H1 (cell line): ENCODE data around the gene P2RX7. TPM values are rescaled to one million over a fixed set of nuclear protein-coding genes. Genes with fewer than 3 reads are reported as not detected.

Experiments
- CTCF ChIA-PET: fragments of 300-600 bp; sonication (Branson Sonifier 250); formaldehyde crosslinking; loops from one replicate; lab custom pipeline; 2021; ENCODE audit not compliant: partially characterized antibody; lab: Charles Lee
- POLR2A ChIA-PET: fragments of 300-600 bp; sonication (Branson Sonifier 250); formaldehyde crosslinking; loops from one replicate; lab custom pipeline; 2021; ENCODE audit warnings: inconsistent platforms; ENCODE audit not compliant: partially characterized antibody; lab: Charles Lee
- DNase-seq, 2 experiments: peaks; one replicate each; pipeline versions ENCODE4 v3.0.0 to v3.0.0-alpha.2; 2010 to 2022; ENCODE audit warnings: low spot score in 2 of 2, low read depth in 1 of 2, mixed read lengths in 1 of 2
- FAIRE-seq: peaks from 2 replicates; lab custom pipeline; 2011; peaks lifted over from hg19 to GRCh38; lab: Jason Lieb, UNC
- H2AFZ ChIP-seq: 2 replicates; pipeline ENCODE4 v1.8.1; 2012; ENCODE audit warnings: low read length, inconsistent platforms
- H2AK5ac ChIP-seq: 2 replicates; pipeline ENCODE4 v1.6.1; 2013; ENCODE audit warnings: low read depth, low read length
- H2BK120ac ChIP-seq: replicated peaks from 2 replicates; pipeline ENCODE3; 2013; ENCODE audit warnings: low read depth, low read length, inconsistent platforms
- H2BK12ac ChIP-seq: 2 replicates; pipeline ENCODE4 v1.6.1; 2013; ENCODE audit warnings: low read depth, low read length
- H2BK15ac ChIP-seq: 2 replicates; pipeline ENCODE4 v1.6.1; 2013; ENCODE audit warnings: low read length
- H2BK20ac ChIP-seq: 2 replicates; pipeline ENCODE4 v1.6.1; 2013; ENCODE audit warnings: low read length
- H2BK5ac ChIP-seq: 2 replicates; pipeline ENCODE4 v1.6.1; 2013; ENCODE audit warnings: low read depth, low read length
- H3K14ac ChIP-seq: 2 replicates; pipeline ENCODE4 v1.6.1; 2013; ENCODE audit warnings: inconsistent platforms; ENCODE audit not compliant: insufficient read length
- H3K18ac ChIP-seq: 2 replicates; pipeline ENCODE4 v1.6.1; 2013; ENCODE audit warnings: low read length; ENCODE audit errors: extremely low read depth
- H3K23ac ChIP-seq: 2 replicates; pipeline ENCODE4 v1.6.1; 2013; ENCODE audit warnings: inconsistent platforms; ENCODE audit not compliant: insufficient read length
- H3K23me2 ChIP-seq: 2 replicates; pipeline ENCODE4 v1.6.1; 2013; ENCODE audit warnings: low read depth, low read length
- H3K27ac ChIP-seq: 2 replicates; pipeline ENCODE4 v1.6.1; 2011; ENCODE audit warnings: low read depth, low read length, inconsistent platforms
- H3K27me3 ChIP-seq, 4 experiments: replicated peaks in 1 of 4; 1 replicate in 1 of 4; 2 replicates in 3 of 4; pipeline versions ENCODE4 v1.6.1 to v1.8.1; 2011 to 2013; ENCODE audit warnings: low read length in 3 of 4, mild to moderate bottlenecking in 3 of 4, inconsistent platforms in 2 of 4, mixed read lengths in 2 of 4, moderate library complexity in 1 of 4; ENCODE audit not compliant: control insufficient read depth in 3 of 4, insufficient read depth in 3 of 4; ENCODE audit errors: extremely low read depth in 1 of 4
- H3K36me3 ChIP-seq, 4 experiments: 2 replicates each; pipeline versions ENCODE4 v1.6.1 to v1.8.1; 2011 to 2013; ENCODE audit warnings: mild to moderate bottlenecking in 4 of 4, low read length in 3 of 4, moderate library complexity in 2 of 4, control low read depth in 1 of 4, inconsistent platforms in 1 of 4; ENCODE audit not compliant: insufficient read depth in 4 of 4, control insufficient read depth in 2 of 4
- H3K4ac ChIP-seq: replicated peaks from 2 replicates; pipeline ENCODE3; 2013; ENCODE audit warnings: low read length, low read depth, mixed read lengths, inconsistent platforms; ENCODE audit not compliant: insufficient read length
- H3K4me1 ChIP-seq, 4 experiments: replicated peaks in 1 of 4; 1 replicate in 1 of 4; 2 replicates in 3 of 4; pipeline versions ENCODE4 v1.6.1 to v1.8.1; 2011 to 2013; ENCODE audit warnings: low read length in 3 of 4, inconsistent platforms in 2 of 4, mixed read lengths in 1 of 4; ENCODE audit not compliant: insufficient read depth in 4 of 4, control insufficient read depth in 3 of 4
- H3K4me2 ChIP-seq, 2 experiments: 2 replicates each; pipeline versions ENCODE4 v1.6.1 to v1.8.1; 2011 to 2013; ENCODE audit warnings: low read depth in 2 of 2, low read length in 2 of 2, control low read depth in 1 of 2, inconsistent platforms in 1 of 2, mild to moderate bottlenecking in 1 of 2; ENCODE audit not compliant: insufficient read depth in 1 of 2
- H3K4me3 ChIP-seq, 4 experiments: fragments of 200-600, 300-600 bp in 1 of 4; sonication (generic), shearing (Covaris generic), sonication (Bioruptor Twin) in 1 of 4; 2 replicates each; pipeline versions ENCODE4 v1.5.1 to v1.8.1; 2011 to 2016; ENCODE audit warnings: low read length in 4 of 4, low read depth in 3 of 4, control low read depth in 2 of 4, inconsistent platforms in 2 of 4, mild to moderate bottlenecking in 2 of 4, mixed read lengths in 1 of 4, moderate library complexity in 1 of 4; ENCODE audit not compliant: insufficient read depth in 2 of 4; ENCODE audit errors: extremely low read depth in 1 of 4
- H3K56ac ChIP-seq: replicated peaks from 2 replicates; pipeline ENCODE3; 2013; ENCODE audit warnings: low read depth, mild to moderate bottlenecking, mixed read lengths, low read length, inconsistent platforms; ENCODE audit not compliant: insufficient read length
- H3K79me1 ChIP-seq: 2 replicates; pipeline ENCODE4 v1.6.1; 2013; ENCODE audit warnings: low read depth, low read length, control low read depth
- H3K79me2 ChIP-seq, 2 experiments: 2 replicates each; pipeline versions ENCODE4 v1.6.1 to v1.8.1; 2012 to 2013; ENCODE audit warnings: low read length in 2 of 2, mild to moderate bottlenecking in 2 of 2, inconsistent platforms in 1 of 2; ENCODE audit not compliant: insufficient read depth in 2 of 2, control insufficient read depth in 1 of 2
- H3K9ac ChIP-seq, 4 experiments: replicated peaks in 1 of 4; 1 replicate in 1 of 4; 2 replicates in 3 of 4; pipeline versions ENCODE4 v1.6.1 to v1.8.1; 2011 to 2013; ENCODE audit warnings: low read depth in 3 of 4, low read length in 3 of 4, control low read depth in 2 of 4, mild to moderate bottlenecking in 2 of 4, moderate library complexity in 2 of 4, inconsistent platforms in 1 of 4; ENCODE audit errors: extremely low read depth in 1 of 4
- H3K9me3 ChIP-seq, 2 experiments: 2 replicates each; pipeline versions ENCODE4 v1.6.1 to v1.8.1; 2012 to 2013; ENCODE audit warnings: mild to moderate bottlenecking in 2 of 2, moderate library complexity in 2 of 2, control low read depth in 1 of 2, inconsistent platforms in 1 of 2, low read depth in 1 of 2, low read length in 1 of 2, mixed read lengths in 1 of 2; ENCODE audit not compliant: insufficient read depth in 2 of 2
- H4K20me1 ChIP-seq, 2 experiments: replicated peaks in 1 of 2; 2 replicates each; pipeline versions ENCODE3 to v1.8.1; 2011 to 2013; ENCODE audit warnings: inconsistent platforms in 2 of 2, low read length in 2 of 2, mild to moderate bottlenecking in 1 of 2; ENCODE audit not compliant: insufficient read depth in 2 of 2, control insufficient read depth in 1 of 2
- H4K5ac ChIP-seq: 2 replicates; pipeline ENCODE4 v1.6.1; 2013; ENCODE audit warnings: low read length, low read depth, mixed read lengths, inconsistent platforms; ENCODE audit not compliant: insufficient read length
- H4K8ac ChIP-seq: 2 replicates; pipeline ENCODE4 v1.8.0; 2013; ENCODE audit warnings: mild to moderate bottlenecking, moderate library complexity, low read length, inconsistent platforms; ENCODE audit not compliant: insufficient read depth; ENCODE audit errors: extremely low read depth
- H4K91ac ChIP-seq: replicated peaks from 2 replicates; pipeline ENCODE3; 2013; ENCODE audit warnings: low read length, mixed read lengths, inconsistent platforms; ENCODE audit not compliant: insufficient read length
- ASH2L ChIP-seq: fragments of 200-600, 300-600 bp; sonication (generic); IDR thresholded peaks from one replicate; pipeline ENCODE4 v1.7.1; 2017; ENCODE audit warnings: low read length
- JUND ChIP-seq: IDR thresholded peaks from 2 replicates; pipeline ENCODE4 v1.6.1; 2011; ENCODE audit warnings: mild to moderate bottlenecking, improper control_type of control experiment, low read length
- MAX ChIP-seq: IDR thresholded peaks from 2 replicates; pipeline ENCODE4 v1.6.1; 2012; ENCODE audit warnings: inconsistent platforms
- NANOG ChIP-seq: IDR thresholded peaks from 2 replicates; pipeline ENCODE4 v1.6.1; 2011; ENCODE audit warnings: low read length, low read depth, mild to moderate bottlenecking, inconsistent platforms; ENCODE audit not compliant: insufficient read depth, poor library complexity, severe bottlenecking
- RAD21 ChIP-seq, 2 experiments: IDR thresholded peaks in 1 of 2; conservative IDR thresholded peaks in 1 of 2; 2 replicates each; pipeline ENCODE4 v1.6.1; 2011; ENCODE audit warnings: low read depth in 2 of 2, low read length in 2 of 2, improper control_type of control experiment in 1 of 2, inconsistent platforms in 1 of 2, mild to moderate bottlenecking in 1 of 2, moderate library complexity in 1 of 2
- RBBP5 ChIP-seq: IDR thresholded peaks from 2 replicates; pipeline ENCODE4 v1.7.1; 2012; ENCODE audit warnings: low read depth, mild to moderate bottlenecking, inconsistent platforms, low read length, moderate library complexity, borderline replicate concordance
- SIRT6 ChIP-seq: IDR thresholded peaks from one replicate; pipeline ENCODE4 v1.7.1; 2012; ENCODE audit warnings: low read length, inconsistent platforms
- TAF7 ChIP-seq: optimal IDR thresholded peaks from 2 replicates; pipeline ENCODE3; 2011; ENCODE audit warnings: low read depth, mild to moderate bottlenecking, inconsistent platforms, low read length, moderate library complexity, borderline replicate concordance
- TBP ChIP-seq: IDR thresholded peaks from 2 replicates; pipeline ENCODE4 v1.6.1; 2011; ENCODE audit warnings: low read depth, low read length, improper control_type of control experiment
- WGBS, 2 experiments: shearing (Covaris generic) in 1 of 2; methylation state at CpG; one replicate each; pipeline versions ENCODE4 v1.1.6 to v1.1.7; 2013 to 2015; ENCODE audit warnings: low lambda C conversion rate in 2 of 2, mixed read lengths in 2 of 2, inconsistent platforms in 1 of 2, low coverage in 1 of 2, missing lambda C conversion rate in 1 of 2; ENCODE audit not compliant: insufficient replicate concordance in 2 of 2, insufficient coverage in 1 of 2, insufficient read length in 1 of 2; ENCODE audit errors: extremely low coverage in 1 of 2, missing lambda C conversion rate in 1 of 2; 5-methylcytosine and 5-hydroxymethylcytosine counted together
- polyA plus RNA-seq, 7 experiments: library from polyadenylated mRNA; depleted of rRNA in 3 of 7; stranded (reverse) in 5 of 7; unstranded in 2 of 7; fragments of >200 nt in 5 of 7; fragments of 200-250 nt in 2 of 7; gene quantifications; 1 replicate in 5 of 7; 2 replicates in 1 of 7; 4 replicates in 1 of 7; pipeline versions ENCODE4 v1.2.1 to v1.2.3, GENCODE V29; 2011 to 2013; ENCODE audit warnings: missing spikeins in 2 of 7, mixed read lengths in 2 of 7
- total RNA-seq: library from RNA; stranded (reverse); fragmentation: NEBNext Ultra II Directional; extraction: Animal tissue kit (Norgen Biotek cat#: 25700); gene quantifications from 2 replicates; pipeline ENCODE4 v1.2.1, GENCODE V29; 2021

P2RX7 gene
- total and polyA plus RNA-seq, 2 of the 8 experiments (the other 6 are each of a cell fraction or from before 2014, with no cell fraction given), result 0.38 to 0.56 TPM

DNA sequence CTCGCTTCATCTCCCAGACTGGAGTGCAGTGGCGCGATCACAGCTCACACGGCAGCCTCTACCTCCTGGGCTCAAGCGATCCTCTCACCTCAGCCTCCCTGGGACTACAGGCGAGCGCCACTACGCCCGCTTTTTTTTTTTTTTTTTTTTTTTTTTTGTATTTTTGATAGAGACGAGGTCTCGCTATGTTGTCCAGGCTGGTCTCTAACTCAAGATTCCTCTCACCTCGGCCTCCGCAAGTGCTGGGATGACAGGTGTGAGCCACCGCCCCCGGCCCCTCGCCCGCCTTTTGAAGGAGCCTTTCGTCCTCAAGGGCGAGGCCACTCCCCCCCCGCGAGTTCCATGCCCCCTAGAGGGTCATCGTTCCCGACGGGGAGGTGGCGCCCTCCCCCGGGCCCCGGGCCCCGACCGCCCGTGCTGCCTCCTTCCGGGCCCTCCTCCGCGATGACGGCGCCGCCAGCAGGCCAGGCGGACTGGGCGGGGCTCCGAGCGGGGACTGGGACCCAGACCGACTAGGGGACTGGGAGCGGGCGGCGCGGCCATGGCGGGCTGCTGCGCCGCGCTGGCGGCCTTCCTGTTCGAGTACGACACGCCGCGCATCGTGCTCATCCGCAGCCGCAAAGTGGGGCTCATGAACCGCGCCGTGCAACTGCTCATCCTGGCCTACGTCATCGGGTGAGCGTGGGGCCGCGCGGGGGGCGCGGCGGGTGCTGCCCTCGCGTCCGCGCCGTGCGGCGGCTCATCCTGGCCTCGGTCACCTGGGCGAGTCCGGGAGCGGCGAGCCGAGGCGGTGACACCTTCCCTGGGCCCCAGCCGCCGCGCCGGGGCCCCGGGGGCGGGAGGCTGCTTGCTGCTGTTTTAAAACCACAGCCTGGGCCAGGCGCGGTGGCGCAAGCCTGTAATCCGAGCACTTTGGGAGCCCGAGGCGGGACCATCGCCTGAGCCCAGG lies 77.2 kb downstream of the P2RX7 start, which contains the start of gene P2RX4:
Gene P2RX4, plus strand, starts transcription at position 506 of the 949 bp plus-strand sequence. Its CDS starts 36 bp downstream, at position 542.
- DNase-seq, result peak; percentile 41 to 91
- TF ChIP-seq RAD21 (IDR thresholded peaks at IDR 0.05 in 1 of 2, conservative IDR thresholded peaks at IDR 0.05 in 1 of 2; ENCODE audit: low read depth in 2 of 2, low read length in 2 of 2) (peak; percentile 27 to 46; a peak in 3 of 4 replicates), RBBP5 (no peak; the same call in 1 of the 2 replicates), NANOG (no peak), ASH2L (peak; percentile 61), MAX (peak; percentile 55; the same call in 1 of the 2 replicates), TAF7 (peak; percentile 79), SIRT6 (no peak), TBP (peak; percentile 64), JUND (no peak; the same call in 1 of the 2 replicates)

More for the DNA sequence above, 77.2 kb downstream of the P2RX7 start, which contains the start of gene P2RX4:
- Histone ChIP-seq H3K23me2 (peaks cover 8% of the 10 kb centered on the region; the same call in 1 of the 2 replicates), H2BK12ac (peak within 1 kb of the TSS; percentile 75), H2AFZ (peak within 1 kb of the TSS; percentile 44), H2BK120ac (peak within 1 kb of the TSS; percentile 90), H4K20me1 (no peaks in the 10 kb centered on the region), H2BK5ac (peak within 1 kb of the TSS; percentile 84; the same call in 1 of the 2 replicates), H4K91ac (peak within 1 kb of the TSS; percentile 95), H2AK5ac (no peak within 1 kb of the TSS; the same call in 1 of the 2 replicates), H3K56ac (peak within 1 kb of the TSS; percentile 82), H3K36me3 (no peaks in the 10 kb centered on the region), H3K14ac (no peak within 1 kb of the TSS), H4K5ac (peak within 1 kb of the TSS; percentile 93), H3K23ac (no peak within 1 kb of the TSS), H3K9ac (peak within 1 kb of the TSS; percentile 60 to 92 (median 84)), H2BK15ac (peak within 1 kb of the TSS; percentile 95; the same call in 1 of the 2 replicates), H3K4me1 (peaks cover 0 to 4% (median 0%) of the 10 kb centered on the region in 4 experiments; a peak in 3 of 7 replicates), H2BK20ac (0 out of 2 replicates have a peak within 1 kb of the TSS, but pooled peaks have one; percentile 18), H3K27me3 (peaks cover 0 to 5% (median 2%) of the 10 kb centered on the region in 4 experiments; a peak in 2 of 7 replicates), H4K8ac (peak within 1 kb of the TSS; percentile 95), H3K18ac (peak within 1 kb of the TSS; percentile 100), H3K79me1 (no peaks in the 10 kb centered on the region), H3K4me3 (peak within 1 kb of the TSS; percentile 73 to 82 (median 80)), H3K9me3 (no peaks in the 10 kb centered on the region), H3K27ac (peak within 1 kb of the TSS; percentile 77; the same call in 1 of the 2 replicates), H3K4ac (no peak within 1 kb of the TSS), H3K79me2 (no peaks in the 10 kb centered on the region), H3K4me2 (peak within 1 kb of the TSS; percentile 61 to 80)
- FAIRE-seq, result no peak
- POLR2A ChIA-PET, result interaction anchor here (1.0 kb wide), 1 partner anchor 16 kb away, joined by 3 read pairs; no protein-coding TSS in a partner anchor
- CTCF ChIA-PET, result interaction anchor here (0.6 kb wide), 1 partner anchor 543 kb away, joined by 3 read pairs; no protein-coding TSS in a partner anchor
- WGBS, 2 experiments, result 6% methylated on average over 47 of the region's 97 CpGs; no CpG with 5 or more reads in 1 of the 2 experiments
